ENCODE measurements around the gene IFT80. TPM values are rescaled to one million over a fixed set of nuclear protein-coding genes. Genes with fewer than 3 reads are reported as not detected.

IFT80 gene
- total and polyA plus RNA-seq, 2 of the 4 experiments (the other 2 are of a cell fraction), result 15.2 to 16.8 TPM

DNA sequence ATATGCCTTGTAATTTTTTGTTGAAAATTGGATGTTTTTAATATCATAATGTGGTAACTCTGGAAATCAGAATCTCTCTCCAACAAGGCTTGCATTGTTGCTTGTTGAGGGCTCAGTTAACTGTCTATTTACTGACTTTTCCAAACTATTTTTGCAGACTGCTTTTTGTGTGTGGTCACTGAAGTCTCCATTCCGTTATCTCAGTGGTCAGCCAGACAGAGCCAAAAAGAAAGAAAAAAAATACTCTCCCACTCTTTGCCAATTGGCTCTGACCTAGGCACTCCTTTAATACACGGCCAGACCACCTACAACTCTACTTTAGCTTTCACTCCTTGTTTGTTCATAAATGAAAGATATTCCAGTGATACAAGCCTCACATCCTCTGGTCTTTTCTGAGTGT, 52.5 kb downstream of the IFT80 start:
- 100% methylated on average over 1 of the region's 2 CpGs; no CpG with 5 or more reads in 1 of the 2 experiments for WGBS, 2 experiments (ENCODE audit: extremely low coverage in 2 of 2, insufficient read length in 1 of 2)
- H3K27ac ChIP-seq (ENCODE audit: insufficient read depth, low read length), result no peak overlapping the region
- dilution Hi-C loops (cut with HindIII; ENCODE audit: low sequenced_read_pairs, unreplicated experiment), result no loop called here

More for the DNA sequence above, 52.5 kb downstream of the IFT80 start:
- in situ Hi-C loops (cut with MboI; ENCODE audit: low sequenced_read_pairs) (loop anchor here (10.0 kb wide), 1 partner anchor 322 kb away; no protein-coding TSS in a partner anchor), intact Hi-C loops (cut with micrococcal nuclease) (no loop called here)
- Histone ChIP-seq H2BK20ac (ENCODE audit: low read depth, low read length) (no peak overlapping the region), H2BK120ac (ENCODE audit: low read depth, low read length) (no peak overlapping the region), H4K8ac (ENCODE audit: low read depth in 2 of 2, low read length in 2 of 2) (no peak overlapping the region), H4K91ac (ENCODE audit: insufficient read depth, low read depth, low read length) (no peak overlapping the region), H3K9ac (ENCODE audit: low read depth, low read length) (no peak overlapping the region), H3K79me1 (ENCODE audit: low read depth in 1 of 2, low read length in 2 of 2) (no peaks in the 10 kb centered on the region), H3K4ac (ENCODE audit: low read depth, low read length) (no peak overlapping the region), H2AK5ac (ENCODE audit: low read depth, low read length) (no peak overlapping the region), H3K56ac (ENCODE audit: extremely low read depth, insufficient read depth, low read length) (no peak overlapping the region), H3K23ac (ENCODE audit: low read depth, low read length) (no peak overlapping the region), H2BK15ac (ENCODE audit: low read depth, low read length) (no peak overlapping the region), H4K5ac (ENCODE audit: low read depth, low read length) (no peak overlapping the region), H3K18ac (ENCODE audit: low read depth, low read length) (no peak overlapping the region), H3K4me2 (ENCODE audit: low read depth, low read length) (no peak overlapping the region), H3K4me3 (ENCODE audit: insufficient read depth, low read depth, low read length) (no peak overlapping the region), H3K4me1 (ENCODE audit: control insufficient read depth, insufficient read depth, low read length) (peaks cover 2% of the 10 kb centered on the region; the same call in 1 of the 2 replicates), H3K27me3 (ENCODE audit: control insufficient read depth, insufficient read depth, low read length) (no peaks in the 10 kb centered on the region), H3K9me3 (ENCODE audit: control insufficient read depth, insufficient read depth, low read length) (no peaks in the 10 kb centered on the region), H2AK9ac (replicated peaks; ENCODE audit: low read depth, low read length, poor library complexity) (no peak overlapping the region), H2AFZ (replicated peaks; ENCODE audit: low read length, poor library complexity) (no peak overlapping the region), H3K9me1 (ENCODE audit: insufficient read depth, low read length) (no peaks in the 10 kb centered on the region; the same call in 1 of the 2 replicates), H3K36me3 (ENCODE audit: control insufficient read depth, insufficient read depth, low read length) (peaks cover 3% of the 10 kb centered on the region; the same call in 1 of the 2 replicates), H2BK5ac (ENCODE audit: low read depth, low read length, poor library complexity, severe bottlenecking) (no peak overlapping the region), H3K14ac (replicated peaks; ENCODE audit: low read depth, low read length) (no peak overlapping the region), H4K20me1 (ENCODE audit: insufficient read depth, low read length) (no peaks in the 10 kb centered on the region)
- ATAC-seq (ENCODE audit: low read depth) (no peak), DNase-seq (no peak)
- CTCF ChIA-PET, result no interaction called here
- TF ChIP-seq, protein P1, sequence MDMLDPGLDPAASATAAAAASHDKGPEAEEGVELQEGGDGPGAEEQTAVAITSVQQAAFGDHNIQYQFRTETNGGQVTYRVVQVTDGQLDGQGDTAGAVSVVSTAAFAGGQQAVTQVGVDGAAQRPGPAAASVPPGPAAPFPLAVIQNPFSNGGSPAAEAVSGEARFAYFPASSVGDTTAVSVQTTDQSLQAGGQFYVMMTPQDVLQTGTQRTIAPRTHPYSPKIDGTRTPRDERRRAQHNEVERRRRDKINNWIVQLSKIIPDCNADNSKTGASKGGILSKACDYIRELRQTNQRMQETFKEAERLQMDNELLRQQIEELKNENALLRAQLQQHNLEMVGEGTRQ (IDR thresholded peaks at IDR 0.05; ENCODE audit: low read depth, low read length), result no peak
- TF ChIP-seq MAFK (IDR thresholded peaks at IDR 0.05; ENCODE audit: low read depth, low read length) (no peak), POLR2A (IDR thresholded peaks at IDR 0.05; ENCODE audit: low read depth, low read length) (no peak), SMC3 (IDR thresholded peaks at IDR 0.05; ENCODE audit: low read depth, low read length) (no peak), RFX5 (IDR thresholded peaks at IDR 0.05; ENCODE audit: low read depth, low read length) (no peak), CTCF (conservative IDR thresholded peaks at IDR 0.05; ENCODE audit: low read depth, low read length) (no peak), FOS (IDR thresholded peaks at IDR 0.05; ENCODE audit: low read depth, low read length) (no peak), BHLHE40 (IDR thresholded peaks at IDR 0.05; ENCODE audit: low read depth, low read length) (no peak), RAD21 (IDR thresholded peaks at IDR 0.05; ENCODE audit: low read length) (no peak), NFE2L2 (IDR thresholded peaks at IDR 0.05; ENCODE audit: low read depth, low read length) (no peak), CEBPB (IDR thresholded peaks at IDR 0.05; ENCODE audit: low read depth, low read length) (no peak), ELK1 (IDR thresholded peaks at IDR 0.05; ENCODE audit: borderline replicate concordance, low read depth, low read length) (no peak), CHD1 (IDR thresholded peaks at IDR 0.05; ENCODE audit: low read depth, low read length) (no peak), MXI1 (IDR thresholded peaks at IDR 0.05; ENCODE audit: borderline replicate concordance, low read depth, low read length) (no peak), RCOR1 (IDR thresholded peaks at IDR 0.05; ENCODE audit: insufficient replicate concordance, low read length) (no peak), MAZ (IDR thresholded peaks at IDR 0.05; ENCODE audit: borderline replicate concordance, low read depth, low read length) (no peak)
- no TSS peak for BruUV-seq (replicated peaks)
- POLR2A ChIA-PET (ENCODE audit: unreplicated experiment), result no interaction called here
